H1 (cell line): ENCODE data around the gene PLPPR1. TPM values are rescaled to one million over a fixed set of nuclear protein-coding genes. Genes with fewer than 3 reads are reported as not detected.

Source experiments
- ATF2 ChIP-seq: IDR thresholded peaks from 2 replicates; pipeline ENCODE4 v1.6.1; 2012; ENCODE audit warnings: low read length, inconsistent platforms
- JUND ChIP-seq: IDR thresholded peaks from 2 replicates; pipeline ENCODE4 v1.6.1; 2011; ENCODE audit warnings: mild to moderate bottlenecking, improper control_type of control experiment, low read length
- KDM4A ChIP-seq: IDR thresholded peaks from one replicate; pipeline ENCODE4 v1.7.1; 2012; ENCODE audit warnings: low read depth, mild to moderate bottlenecking, moderate library complexity, low read length, inconsistent platforms; ENCODE audit not compliant: severe bottlenecking
- NRF1 ChIP-seq: IDR thresholded peaks from 2 replicates; pipeline ENCODE4 v1.6.1; 2011; ENCODE audit warnings: mild to moderate bottlenecking, low read depth, low read length, improper control_type of control experiment
- RAD21 ChIP-seq, 2 experiments: IDR thresholded peaks in 1 of 2; conservative IDR thresholded peaks in 1 of 2; 2 replicates each; pipeline ENCODE4 v1.6.1; 2011; ENCODE audit warnings: low read depth in 2 of 2, low read length in 2 of 2, improper control_type of control experiment in 1 of 2, inconsistent platforms in 1 of 2, mild to moderate bottlenecking in 1 of 2, moderate library complexity in 1 of 2
- RFX5 ChIP-seq: IDR thresholded peaks from 2 replicates; pipeline ENCODE4 v1.6.1; 2011; ENCODE audit warnings: low read depth, low read length, improper control_type of control experiment, borderline replicate concordance
- SP4 ChIP-seq: IDR thresholded peaks from 2 replicates; pipeline ENCODE4 v1.6.1; 2012; ENCODE audit warnings: low read length, inconsistent platforms
- TAF1 ChIP-seq: IDR thresholded peaks from 2 replicates; pipeline ENCODE4 v1.6.1; 2011; ENCODE audit warnings: mild to moderate bottlenecking, low read depth, low read length
- polyA plus RNA-seq, 7 experiments: library from polyadenylated mRNA; depleted of rRNA in 3 of 7; stranded (reverse) in 5 of 7; unstranded in 2 of 7; fragments of >200 nt in 5 of 7; fragments of 200-250 nt in 2 of 7; gene quantifications; 1 replicate in 5 of 7; 2 replicates in 1 of 7; 4 replicates in 1 of 7; pipeline versions ENCODE4 v1.2.1 to v1.2.3, GENCODE V29; 2011 to 2013; ENCODE audit warnings: missing spikeins in 2 of 7, mixed read lengths in 2 of 7
- total RNA-seq: library from RNA; stranded (reverse); fragmentation: NEBNext Ultra II Directional; extraction: Animal tissue kit (Norgen Biotek cat#: 25700); gene quantifications from 2 replicates; pipeline ENCODE4 v1.2.1, GENCODE V29; 2021
- TF ChIP-seq, protein P1 (sequence below): fragments of 300-600 bp; sonication (generic); IDR thresholded peaks from 2 replicates; pipeline ENCODE4 v1.7.1; 2012; ENCODE audit warnings: low read length, moderate library complexity, mild to moderate bottlenecking, inconsistent platforms; ENCODE audit not compliant: insufficient replicate concordance

The PLPPR1 gene
- total and polyA plus RNA-seq, 2 of the 8 experiments (the other 6 are each of a cell fraction or from before 2014, with no cell fraction given), result 1.4 to 1.8 TPM

DNA sequence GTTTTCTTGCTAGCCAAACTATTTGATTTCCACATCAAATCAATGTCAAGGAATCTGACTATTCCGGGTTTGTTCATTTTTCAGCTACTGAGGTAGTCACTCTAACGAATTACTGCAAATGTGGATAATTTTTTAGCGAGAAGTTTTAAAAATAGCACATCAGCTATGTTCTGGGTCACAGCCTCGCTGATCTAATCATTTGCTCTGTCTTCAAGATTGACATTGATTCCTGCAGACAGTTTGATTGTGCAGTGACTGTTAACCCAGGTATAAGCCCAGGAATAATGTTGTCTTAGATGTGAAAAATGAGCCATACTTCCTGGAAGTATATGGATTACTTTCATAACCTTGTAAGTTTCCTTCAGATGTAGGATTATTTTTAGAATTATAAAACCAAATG, 181.1 kb downstream of the PLPPR1 start (continued):
- TF ChIP-seq, protein P1, sequence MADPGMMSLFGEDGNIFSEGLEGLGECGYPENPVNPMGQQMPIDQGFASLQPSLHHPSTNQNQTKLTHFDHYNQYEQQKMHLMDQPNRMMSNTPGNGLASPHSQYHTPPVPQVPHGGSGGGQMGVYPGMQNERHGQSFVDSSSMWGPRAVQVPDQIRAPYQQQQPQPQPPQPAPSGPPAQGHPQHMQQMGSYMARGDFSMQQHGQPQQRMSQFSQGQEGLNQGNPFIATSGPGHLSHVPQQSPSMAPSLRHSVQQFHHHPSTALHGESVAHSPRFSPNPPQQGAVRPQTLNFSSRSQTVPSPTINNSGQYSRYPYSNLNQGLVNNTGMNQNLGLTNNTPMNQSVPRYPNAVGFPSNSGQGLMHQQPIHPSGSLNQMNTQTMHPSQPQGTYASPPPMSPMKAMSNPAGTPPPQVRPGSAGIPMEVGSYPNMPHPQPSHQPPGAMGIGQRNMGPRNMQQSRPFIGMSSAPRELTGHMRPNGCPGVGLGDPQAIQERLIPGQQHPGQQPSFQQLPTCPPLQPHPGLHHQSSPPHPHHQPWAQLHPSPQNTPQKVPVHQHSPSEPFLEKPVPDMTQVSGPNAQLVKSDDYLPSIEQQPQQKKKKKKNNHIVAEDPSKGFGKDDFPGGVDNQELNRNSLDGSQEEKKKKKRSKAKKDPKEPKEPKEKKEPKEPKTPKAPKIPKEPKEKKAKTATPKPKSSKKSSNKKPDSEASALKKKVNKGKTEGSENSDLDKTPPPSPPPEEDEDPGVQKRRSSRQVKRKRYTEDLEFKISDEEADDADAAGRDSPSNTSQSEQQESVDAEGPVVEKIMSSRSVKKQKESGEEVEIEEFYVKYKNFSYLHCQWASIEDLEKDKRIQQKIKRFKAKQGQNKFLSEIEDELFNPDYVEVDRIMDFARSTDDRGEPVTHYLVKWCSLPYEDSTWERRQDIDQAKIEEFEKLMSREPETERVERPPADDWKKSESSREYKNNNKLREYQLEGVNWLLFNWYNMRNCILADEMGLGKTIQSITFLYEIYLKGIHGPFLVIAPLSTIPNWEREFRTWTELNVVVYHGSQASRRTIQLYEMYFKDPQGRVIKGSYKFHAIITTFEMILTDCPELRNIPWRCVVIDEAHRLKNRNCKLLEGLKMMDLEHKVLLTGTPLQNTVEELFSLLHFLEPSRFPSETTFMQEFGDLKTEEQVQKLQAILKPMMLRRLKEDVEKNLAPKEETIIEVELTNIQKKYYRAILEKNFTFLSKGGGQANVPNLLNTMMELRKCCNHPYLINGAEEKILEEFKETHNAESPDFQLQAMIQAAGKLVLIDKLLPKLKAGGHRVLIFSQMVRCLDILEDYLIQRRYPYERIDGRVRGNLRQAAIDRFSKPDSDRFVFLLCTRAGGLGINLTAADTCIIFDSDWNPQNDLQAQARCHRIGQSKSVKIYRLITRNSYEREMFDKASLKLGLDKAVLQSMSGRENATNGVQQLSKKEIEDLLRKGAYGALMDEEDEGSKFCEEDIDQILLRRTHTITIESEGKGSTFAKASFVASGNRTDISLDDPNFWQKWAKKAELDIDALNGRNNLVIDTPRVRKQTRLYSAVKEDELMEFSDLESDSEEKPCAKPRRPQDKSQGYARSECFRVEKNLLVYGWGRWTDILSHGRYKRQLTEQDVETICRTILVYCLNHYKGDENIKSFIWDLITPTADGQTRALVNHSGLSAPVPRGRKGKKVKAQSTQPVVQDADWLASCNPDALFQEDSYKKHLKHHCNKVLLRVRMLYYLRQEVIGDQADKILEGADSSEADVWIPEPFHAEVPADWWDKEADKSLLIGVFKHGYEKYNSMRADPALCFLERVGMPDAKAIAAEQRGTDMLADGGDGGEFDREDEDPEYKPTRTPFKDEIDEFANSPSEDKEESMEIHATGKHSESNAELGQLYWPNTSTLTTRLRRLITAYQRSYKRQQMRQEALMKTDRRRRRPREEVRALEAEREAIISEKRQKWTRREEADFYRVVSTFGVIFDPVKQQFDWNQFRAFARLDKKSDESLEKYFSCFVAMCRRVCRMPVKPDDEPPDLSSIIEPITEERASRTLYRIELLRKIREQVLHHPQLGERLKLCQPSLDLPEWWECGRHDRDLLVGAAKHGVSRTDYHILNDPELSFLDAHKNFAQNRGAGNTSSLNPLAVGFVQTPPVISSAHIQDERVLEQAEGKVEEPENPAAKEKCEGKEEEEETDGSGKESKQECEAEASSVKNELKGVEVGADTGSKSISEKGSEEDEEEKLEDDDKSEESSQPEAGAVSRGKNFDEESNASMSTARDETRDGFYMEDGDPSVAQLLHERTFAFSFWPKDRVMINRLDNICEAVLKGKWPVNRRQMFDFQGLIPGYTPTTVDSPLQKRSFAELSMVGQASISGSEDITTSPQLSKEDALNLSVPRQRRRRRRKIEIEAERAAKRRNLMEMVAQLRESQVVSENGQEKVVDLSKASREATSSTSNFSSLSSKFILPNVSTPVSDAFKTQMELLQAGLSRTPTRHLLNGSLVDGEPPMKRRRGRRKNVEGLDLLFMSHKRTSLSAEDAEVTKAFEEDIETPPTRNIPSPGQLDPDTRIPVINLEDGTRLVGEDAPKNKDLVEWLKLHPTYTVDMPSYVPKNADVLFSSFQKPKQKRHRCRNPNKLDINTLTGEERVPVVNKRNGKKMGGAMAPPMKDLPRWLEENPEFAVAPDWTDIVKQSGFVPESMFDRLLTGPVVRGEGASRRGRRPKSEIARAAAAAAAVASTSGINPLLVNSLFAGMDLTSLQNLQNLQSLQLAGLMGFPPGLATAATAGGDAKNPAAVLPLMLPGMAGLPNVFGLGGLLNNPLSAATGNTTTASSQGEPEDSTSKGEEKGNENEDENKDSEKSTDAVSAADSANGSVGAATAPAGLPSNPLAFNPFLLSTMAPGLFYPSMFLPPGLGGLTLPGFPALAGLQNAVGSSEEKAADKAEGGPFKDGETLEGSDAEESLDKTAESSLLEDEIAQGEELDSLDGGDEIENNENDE, result no peak
- TF ChIP-seq RAD21 (IDR thresholded peaks at IDR 0.05 in 1 of 2, conservative IDR thresholded peaks at IDR 0.05 in 1 of 2; ENCODE audit: low read depth in 2 of 2, low read length in 2 of 2), result no peak
- TF ChIP-seq JUND, result no peak
- TF ChIP-seq NRF1, result no peak
- TF ChIP-seq KDM4A, result no peak
- no peak for TF ChIP-seq SP4
- no peak for TF ChIP-seq ATF2
- TF ChIP-seq RFX5, result no peak
- TF ChIP-seq TAF1, result no peak
